GM12874 (cell line): ENCODE measurements around the gene IGFALS.

Experiments
- CTCF ChIP-seq: IDR thresholded peaks from 2 replicates; pipeline ENCODE4 v1.5.1; 2011; ENCODE audit warnings: low read depth, mild to moderate bottlenecking, control low read depth, low read length, moderate library complexity; ENCODE audit not compliant: insufficient read depth

The IGFALS gene

DNA sequence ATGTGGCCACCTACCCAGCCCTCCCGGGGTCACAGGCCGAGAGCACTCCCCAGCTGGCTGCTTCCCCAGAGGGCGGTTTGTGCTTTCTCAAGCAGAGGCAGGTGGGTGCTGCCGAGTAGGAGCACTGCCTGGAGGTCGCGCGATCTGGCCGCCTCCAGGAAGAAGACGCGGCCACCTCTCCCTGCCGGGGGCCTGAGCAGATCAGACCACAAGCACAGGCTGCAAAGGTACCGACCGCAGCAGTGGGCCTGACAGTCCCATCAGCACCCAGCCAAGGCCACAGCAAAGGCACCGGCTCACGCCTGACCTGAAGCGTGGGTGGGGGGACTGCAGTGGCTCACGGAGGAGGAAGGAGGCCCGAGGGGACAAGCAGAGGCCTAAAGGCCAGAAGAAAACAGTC lies 15.2 kb upstream of the IGFALS start:
- no peak for TF ChIP-seq CTCF

DNA sequence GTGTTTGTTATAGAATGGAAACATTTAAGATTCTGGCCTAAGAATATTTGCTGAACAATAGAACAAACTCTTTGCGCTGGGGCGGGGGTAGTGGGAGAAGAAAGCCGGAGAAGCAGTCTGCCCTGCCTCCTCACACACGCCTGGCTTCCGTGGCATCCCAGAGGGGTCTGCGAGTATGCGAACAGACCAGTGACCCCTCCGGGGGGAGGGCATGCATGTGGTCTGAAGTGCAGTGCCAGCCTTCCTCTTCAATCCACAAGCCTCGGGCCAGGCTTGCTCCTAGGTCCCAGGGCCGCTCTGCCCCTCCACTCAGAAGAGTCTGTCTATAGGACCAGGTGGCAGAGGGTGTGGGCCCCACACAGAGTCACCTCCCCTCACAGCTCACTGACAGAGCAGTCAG lies 14.1 kb upstream of the IGFALS start:
- TF ChIP-seq CTCF = no peak

- no peak for TF ChIP-seq CTCF
Measured at GRCh38 chr16:1800701-1801100, 7.2 kb upstream of the IGFALS start.

DNA sequence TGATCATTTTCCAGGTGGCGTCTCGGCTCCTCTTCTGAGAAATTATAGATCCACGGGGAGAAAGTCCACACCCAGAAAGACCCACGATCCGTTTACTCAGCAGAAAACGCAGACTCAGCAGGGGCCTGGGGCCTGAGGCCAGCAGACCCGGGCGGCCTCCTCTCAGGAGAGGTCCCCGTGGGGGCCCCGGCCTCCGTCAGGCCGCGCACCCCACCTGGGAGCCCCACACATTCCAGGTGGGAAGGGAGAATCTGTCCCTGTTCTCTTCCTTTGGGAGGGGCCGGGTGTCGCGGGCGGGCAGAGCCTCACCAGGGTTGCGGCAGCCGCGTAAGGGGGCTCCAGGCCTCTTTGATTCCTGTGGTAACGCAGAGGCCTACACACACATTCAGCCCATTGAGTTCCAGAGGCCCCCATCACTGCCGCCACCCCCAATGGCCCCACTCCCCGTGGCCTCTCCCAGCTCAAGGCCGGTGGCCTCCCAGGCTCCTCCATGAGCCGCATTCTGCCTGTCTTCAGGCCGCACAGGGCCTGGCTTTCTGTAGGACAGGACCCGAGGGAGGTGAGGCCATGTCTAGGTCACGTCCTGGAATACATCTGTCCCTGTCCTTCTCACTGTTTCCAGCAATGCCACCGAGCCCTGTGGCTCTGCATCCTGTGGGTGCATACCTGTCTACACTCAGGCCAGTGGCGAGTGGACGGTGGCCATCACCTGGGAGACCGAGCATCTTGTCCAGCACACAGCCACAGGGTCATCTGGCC lies 1.6 kb upstream of the IGFALS start:
- TF ChIP-seq CTCF = no peak

- TF ChIP-seq CTCF = no peak
Measured at GRCh38 chr16:1794221-1794871, 841 bp upstream of the IGFALS start.

DNA sequence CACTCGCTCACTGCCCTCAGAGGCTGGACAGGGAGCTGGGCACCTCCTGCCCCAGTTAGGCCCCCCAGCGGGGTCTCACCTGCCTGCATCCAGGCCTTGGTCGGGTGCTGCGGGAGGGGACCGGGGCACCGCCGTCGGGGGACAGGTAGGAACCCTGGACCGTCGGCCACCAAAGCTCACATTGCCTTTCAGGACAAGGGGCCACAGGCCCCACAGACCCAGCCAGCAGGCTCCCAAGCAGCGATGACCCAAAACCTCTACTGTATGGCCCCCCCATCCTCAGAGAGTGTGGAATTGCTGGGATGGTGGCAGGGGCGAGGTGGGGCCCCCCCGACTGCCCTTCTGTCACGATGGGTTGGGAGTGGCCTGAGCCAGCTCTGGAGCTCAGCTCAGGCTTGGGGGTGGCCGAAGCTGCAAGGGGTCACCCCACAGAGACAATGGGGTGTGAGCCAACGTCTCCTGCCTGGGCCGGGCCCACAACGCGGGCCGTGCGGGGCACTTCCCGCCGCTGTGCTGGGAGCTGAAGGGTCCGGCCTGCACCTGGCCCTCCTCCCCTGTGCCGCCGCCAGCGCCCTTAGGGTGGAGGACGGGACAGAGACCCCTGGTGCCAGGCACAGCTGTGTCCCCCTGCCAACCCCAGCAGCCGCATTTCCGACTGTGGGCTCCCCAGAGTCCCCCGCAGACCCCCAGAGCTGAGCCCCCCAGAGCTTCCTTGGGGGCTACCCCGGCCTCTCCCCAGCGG lies 498 bp downstream of the IGFALS start:
- no peak for TF ChIP-seq CTCF
